WI38 (cell line): ENCODE data around the gene S100A8.
"Not testable (repeated sequence)": the region's sequence is repeated elsewhere in the genome, so short reads cannot be mapped to it uniquely, and the experiment has no call there.

ENCODE experiments used
- H3K4me3 ChIP-seq: 2 replicates; pipeline ENCODE4 v1.5.1; 2011; ENCODE audit warnings: low read depth, mild to moderate bottlenecking, control low read depth, low read length
- CTCF ChIP-seq: IDR thresholded peaks from 2 replicates; pipeline ENCODE4 v1.5.1; 2012; ENCODE audit warnings: low read depth, mild to moderate bottlenecking, control low read depth, low read length

Gene S100A8

GRCh38 chr1:153426809-153427208 is 35.9 kb upstream of the S100A8 start:
- no peak overlapping the region for H3K4me3 ChIP-seq
- TF ChIP-seq CTCF: no peak

- H3K4me3 ChIP-seq: no peak overlapping the region
- TF ChIP-seq CTCF: no peak
Observed at GRCh38 chr1:153422450-153423068, 31.7 kb upstream of the S100A8 start.

- no peak overlapping the region for H3K4me3 ChIP-seq
- no peak for TF ChIP-seq CTCF
Observed at GRCh38 chr1:153420306-153420705, 29.4 kb upstream of the S100A8 start.

GRCh38 chr1:153419436-153419793 is 28.5 kb upstream of the S100A8 start:
- H3K4me3 ChIP-seq: not testable (repeated sequence)

GRCh38 chr1:153418758-153419435 is 28.0 kb upstream of the S100A8 start:
- H3K4me3 ChIP-seq: not testable (repeated sequence)

GRCh38 chr1:153417136-153417888 is 26.4 kb upstream of the S100A8 start:
- H3K4me3 ChIP-seq: no peak overlapping the region
- TF ChIP-seq CTCF: no peak

- no peak within 1 kb of the TSS for H3K4me3 ChIP-seq
- TF ChIP-seq CTCF: no peak
Observed at GRCh38 chr1:153415850-153416570, 25.1 kb upstream of the S100A8 start, which contains the start of gene S100A7A. TSS of gene S100A7A (plus strand) at chr1:153416520. CDS start at chr1:153418083, 1,563 bp downstream.

- H3K4me3 ChIP-seq: not testable (repeated sequence)
Observed at GRCh38 chr1:153413961-153414360, 23.1 kb upstream of the S100A8 start.

- not testable (repeated sequence) for H3K4me3 ChIP-seq
Observed at GRCh38 chr1:153407274-153407673, 16.4 kb upstream of the S100A8 start.

GRCh38 chr1:153405825-153406599 is 15.1 kb upstream of the S100A8 start:
- H3K4me3 ChIP-seq: not testable (repeated sequence)
